HG02759 (cell line): ENCODE data around the gene SORCS1.

Source experiments
- ATAC-seq: cut with Tn5 transposase; IDR thresholded peaks from one replicate; pipeline ENCODE4 v1.9.1; 2021; ENCODE audit warnings: mild to moderate bottlenecking, moderate library complexity; ENCODE audit not compliant: unreplicated experiment

Gene SORCS1

DNA sequence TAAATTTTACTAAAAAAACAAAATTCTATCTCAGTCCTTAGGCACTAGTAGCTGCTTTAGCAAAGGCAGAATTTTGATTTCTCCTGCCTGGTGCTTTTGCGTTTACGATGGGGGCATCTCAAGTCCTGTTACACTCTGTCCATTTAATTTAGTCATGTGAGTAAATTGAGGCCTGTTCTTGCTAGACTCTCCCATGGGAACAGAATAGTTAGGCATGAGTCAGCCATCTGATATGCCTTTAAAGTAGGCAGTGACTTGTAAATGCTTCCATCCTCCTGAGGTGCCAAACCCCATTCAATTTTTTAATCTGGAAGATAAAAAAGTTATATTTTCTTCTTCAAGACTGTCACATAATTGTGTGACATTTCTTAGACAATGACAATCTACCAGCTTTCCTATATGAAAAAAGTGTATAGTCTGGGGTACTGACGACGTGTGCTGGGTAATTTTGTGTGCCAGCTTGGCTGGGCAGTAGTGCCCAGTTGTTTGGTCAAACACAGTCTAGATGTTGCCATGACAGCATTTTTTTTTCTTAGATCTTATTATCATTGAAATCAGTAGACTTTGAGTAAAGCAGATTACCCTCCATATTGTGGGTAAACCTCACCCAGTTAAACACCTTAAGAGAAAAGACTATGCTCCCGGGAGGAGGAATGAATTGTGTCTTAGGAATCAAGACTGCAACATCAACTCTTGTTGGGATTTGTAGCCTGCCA, 603.4 kb downstream of the SORCS1 start:
- ATAC-seq, result no peak

DNA sequence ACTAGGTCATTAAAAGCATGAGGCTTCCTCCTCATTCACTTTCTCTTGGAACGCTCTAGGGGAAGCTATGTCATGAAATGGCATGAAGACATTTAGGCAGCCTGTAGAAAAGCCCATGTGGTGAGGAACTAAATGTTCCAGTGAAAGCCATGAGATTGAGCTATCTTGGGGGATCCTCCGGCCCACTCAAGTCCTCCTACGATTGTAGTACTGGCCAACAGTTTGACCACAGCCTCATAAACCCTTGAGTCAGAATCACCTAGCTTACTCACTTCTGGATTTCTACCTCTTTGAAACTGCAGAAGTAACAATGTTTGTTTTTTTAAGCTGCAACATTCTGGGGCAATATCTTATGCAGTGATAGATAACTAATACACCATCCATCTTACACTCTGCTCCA, 605.1 kb downstream of the SORCS1 start:
- no peak for ATAC-seq

DNA sequence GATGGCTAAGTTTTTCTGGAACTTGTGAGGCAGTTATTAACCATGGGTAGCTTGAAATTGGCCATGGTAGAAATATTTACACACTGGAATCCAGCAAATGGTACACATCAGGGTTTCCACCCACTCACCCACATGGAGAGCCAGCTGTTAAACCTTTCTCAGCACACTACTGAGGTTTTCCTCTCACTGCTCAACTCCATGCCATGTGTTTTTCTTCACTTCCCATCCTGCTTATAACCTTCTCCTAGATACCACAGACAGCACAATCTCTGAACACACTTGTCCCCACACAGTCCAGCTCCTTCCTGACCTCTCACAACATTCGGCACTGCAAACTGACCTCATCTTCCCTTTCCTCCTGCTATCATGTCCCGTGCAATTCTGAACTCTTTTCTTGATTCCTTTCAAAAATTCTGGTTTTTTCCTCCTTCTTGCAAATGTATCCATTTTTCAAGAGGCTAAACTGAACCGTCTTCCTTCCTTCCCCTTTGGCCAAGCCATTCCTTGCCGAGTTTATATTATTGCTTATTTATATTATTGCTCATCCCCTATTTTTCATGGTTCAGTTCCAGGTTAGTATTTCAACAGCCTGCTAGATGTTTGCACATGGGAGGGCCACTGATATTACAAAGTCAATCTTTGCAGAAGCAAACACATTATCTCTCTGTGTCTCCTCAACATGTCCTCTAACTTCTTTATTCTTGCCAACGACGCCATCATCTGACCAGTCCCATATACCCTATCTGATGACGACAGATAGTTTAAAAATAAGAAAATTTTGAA, 606.4 kb downstream of the SORCS1 start:
- ATAC-seq, result no peak

GRCh38 chr10:106557053-106557452, 607.5 kb downstream of the SORCS1 start:
- ATAC-seq, result no peak

- no peak for ATAC-seq
These were observed 608.9 kb downstream of the SORCS1 start for GRCh38 chr10:106555599-106555998.

- ATAC-seq, result no peak
These were observed 612.9 kb downstream of the SORCS1 start for GRCh38 chr10:106551501-106552062.

DNA sequence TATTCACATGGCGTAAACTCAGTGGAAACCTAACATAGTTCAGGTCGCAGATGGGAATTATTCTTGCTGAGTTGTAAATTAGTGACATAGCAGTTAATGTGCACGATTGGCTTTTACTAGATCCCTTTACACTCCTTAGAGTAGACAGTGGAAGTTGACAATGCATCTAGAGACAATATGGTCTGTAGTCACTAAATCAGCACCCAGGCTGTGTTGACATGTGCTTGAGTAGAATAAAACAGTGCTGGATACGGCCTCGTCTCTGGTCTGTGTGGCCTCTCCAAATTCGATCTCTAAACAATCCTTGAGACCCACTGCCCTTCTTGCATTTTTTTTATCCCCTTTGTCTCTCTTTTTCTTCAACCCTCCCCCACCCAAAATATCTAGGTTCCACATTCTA, 615.7 kb downstream of the SORCS1 start:
- no peak for ATAC-seq

DNA sequence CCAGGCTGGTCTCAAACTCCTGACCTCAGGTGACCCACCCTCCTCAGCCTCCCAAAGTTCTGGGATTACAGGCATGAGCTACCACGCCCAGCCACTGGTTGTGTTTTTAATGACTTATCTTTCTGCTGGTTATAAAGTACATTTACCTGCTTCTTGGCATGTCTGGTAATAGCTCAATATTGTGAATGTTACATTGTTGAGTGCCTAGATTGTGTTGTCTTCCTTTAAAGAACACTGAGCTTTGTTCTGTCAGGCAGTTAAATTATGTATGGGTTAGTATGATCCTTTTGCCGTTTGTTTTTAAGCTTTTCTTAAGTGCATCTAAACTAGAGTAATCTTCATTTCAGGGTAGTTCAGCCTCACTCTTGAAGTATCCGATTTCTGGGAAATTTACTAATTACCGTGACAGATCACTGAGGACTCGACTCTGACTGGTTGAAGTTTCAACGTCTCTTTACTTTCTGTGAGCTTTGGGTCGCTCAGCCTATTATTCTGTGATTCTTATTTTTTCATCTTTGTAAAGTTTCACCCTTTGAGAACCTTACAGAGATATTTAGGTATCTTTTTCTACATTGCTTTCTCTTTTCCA, 617.4 kb downstream of the SORCS1 start:
- ATAC-seq, result no peak

DNA sequence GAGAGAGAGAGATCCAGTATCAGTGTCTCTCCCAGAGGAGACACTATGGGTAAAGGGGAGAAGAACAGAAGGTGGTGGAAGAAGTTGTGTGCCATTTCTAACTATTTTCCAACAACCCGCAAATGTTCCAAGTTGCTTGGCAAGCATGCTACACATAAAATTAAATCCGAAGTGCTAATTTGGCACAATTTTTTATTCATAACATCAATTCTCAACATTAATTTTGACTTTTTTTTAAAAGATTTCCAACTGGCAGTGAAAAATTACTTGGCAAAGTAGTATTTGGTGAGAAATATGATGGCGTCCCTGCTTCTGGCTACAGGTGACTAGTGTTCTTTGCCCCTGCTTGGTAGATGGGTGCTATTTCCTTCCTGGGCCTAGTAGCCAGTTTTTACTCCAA, 622.0 kb downstream of the SORCS1 start:
- no peak for ATAC-seq

GRCh38 chr10:106540645-106541044, 623.9 kb downstream of the SORCS1 start:
- ATAC-seq, result no peak

- ATAC-seq, result no peak
These were observed 626.6 kb downstream of the SORCS1 start for GRCh38 chr10:106537866-106538265.

DNA sequence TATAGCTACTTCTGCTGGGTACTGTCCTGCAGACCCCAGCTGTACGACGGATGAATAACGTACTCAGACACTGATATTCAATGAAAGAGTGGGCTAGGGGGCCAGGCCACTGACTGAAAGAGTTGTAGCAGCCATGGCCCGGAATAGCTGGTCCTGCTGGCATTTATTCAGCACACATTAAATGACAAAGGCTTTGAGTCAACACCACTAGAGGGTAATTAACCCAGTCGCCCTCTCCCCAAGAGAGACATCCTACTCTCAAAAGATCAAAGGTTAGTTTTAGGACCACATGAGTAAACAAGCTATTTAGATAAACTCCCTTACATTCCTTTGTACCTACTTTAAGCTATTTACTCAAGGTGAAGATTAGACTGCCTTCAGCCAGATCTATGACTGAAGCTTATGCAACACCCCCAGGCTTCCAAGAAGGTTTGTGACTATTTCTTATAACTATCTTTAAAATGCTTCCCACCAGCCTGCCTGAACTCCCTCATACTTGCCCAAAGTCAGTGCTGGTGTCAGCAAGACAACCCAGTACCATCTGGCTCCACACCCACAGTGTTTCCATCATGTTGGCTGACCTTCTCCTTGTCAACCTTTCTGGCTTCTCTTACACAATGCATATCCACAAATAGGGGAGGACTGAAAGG, 629.1 kb downstream of the SORCS1 start:
- no peak for ATAC-seq

DNA sequence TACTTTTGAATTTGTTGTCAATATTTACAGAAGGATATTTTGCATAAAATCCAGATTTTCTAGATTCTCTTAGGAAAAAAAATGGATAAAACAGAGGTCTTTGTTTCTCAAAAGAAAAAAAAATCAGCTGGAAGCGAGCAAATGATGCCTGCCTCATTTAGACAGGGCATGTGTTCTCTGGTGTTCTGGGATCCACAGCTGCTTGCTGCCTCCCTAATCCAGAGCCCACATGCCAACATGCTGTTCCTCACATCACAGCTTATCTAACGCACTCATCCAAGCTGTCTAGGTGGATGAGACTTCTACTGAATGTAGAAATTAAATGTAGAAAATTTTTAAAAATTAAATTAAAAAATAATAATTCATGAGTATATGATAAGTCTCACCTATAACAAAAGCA, 630.1 kb downstream of the SORCS1 start:
- ATAC-seq, result no peak

DNA sequence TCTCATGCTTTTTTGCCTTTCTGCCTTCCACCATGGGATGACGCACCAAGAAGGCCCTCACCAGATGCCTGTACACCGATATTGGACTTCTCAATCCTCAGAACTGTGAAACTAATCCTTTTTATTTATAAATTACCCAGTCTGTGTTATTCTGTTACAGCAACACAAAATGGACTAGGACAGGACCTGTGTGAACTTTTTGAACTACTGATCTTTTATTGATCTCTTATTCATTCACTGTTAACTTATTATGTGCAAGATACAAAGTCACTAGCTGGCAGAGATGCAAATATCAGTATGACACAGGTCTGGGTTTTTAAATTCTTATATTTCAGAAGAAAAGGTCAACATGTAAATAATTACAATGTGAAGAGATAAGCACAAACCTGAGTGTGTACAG, 635.8 kb downstream of the SORCS1 start:
- ATAC-seq, result no peak

DNA sequence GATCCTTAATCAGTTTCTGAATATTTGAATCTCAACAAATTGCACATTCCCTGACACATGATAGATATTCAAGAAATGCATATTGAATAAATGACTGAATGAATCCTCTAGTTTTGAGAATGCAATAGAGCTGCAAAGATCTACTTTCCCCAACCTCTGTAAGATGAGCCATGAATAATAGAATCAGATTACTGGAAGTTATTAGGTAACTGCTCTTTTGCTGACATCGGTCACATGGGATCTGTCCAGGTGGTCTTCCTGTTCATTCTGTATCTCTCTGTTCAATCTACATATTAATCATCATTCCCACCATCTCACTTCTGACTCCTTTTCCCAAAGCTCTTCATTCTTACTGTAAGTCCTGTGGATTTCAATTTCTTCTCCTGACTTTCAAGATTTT, 638.7 kb downstream of the SORCS1 start:
- ATAC-seq, result no peak
